NCI-H345 (cell line): Measurements from ENCODE around the gene AMOTL1.
"Not testable (repeated sequence)": the region's sequence is repeated elsewhere in the genome, so short reads cannot be mapped to it uniquely, and the experiment has no call there.

ENCODE experiments used
- DNase-seq: peaks from one replicate; lab custom pipeline; 2025; lab: John Stamatoyannopoulos, UW

AMOTL1 gene

DNA sequence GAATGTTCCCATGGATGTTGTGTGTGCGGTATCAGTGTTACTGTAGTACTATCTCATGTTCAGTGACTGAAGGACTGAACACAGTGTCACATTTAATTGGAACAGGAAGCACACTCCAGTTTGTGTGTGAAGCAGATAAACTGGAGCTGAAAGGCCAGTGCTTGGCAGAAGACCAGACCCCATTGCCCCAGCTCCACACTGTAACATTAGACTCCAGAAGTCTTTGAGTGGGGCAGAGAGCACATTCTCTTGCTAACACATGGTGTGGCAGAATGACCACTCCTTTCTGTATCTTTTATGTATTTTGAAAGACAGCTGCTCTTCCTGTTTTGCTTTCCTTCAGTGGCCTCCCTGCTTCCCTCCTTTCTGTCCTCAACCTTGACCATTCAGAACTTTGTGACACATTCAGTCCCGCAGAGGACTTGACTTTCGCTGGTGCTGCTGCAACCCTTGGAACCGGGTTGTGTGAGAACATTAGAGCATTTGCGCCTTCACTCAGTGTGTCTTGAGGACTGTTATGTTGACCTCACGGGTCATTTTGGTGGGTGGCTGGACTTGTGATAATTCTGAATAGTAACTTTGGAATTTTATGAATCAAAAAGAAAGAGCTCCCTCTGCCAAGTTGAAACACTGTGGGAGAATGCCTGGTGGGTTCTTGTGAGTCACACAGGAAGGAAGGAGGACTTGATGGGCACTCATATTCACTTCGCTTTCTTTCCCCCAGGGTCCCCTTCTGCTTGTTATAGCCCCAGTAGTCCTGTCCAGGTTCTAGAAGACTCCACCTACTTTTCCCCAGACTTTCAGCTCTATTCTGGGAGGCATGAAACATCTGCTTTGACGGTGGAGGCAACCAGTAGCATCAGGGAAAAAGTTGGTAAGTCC, 26.4 kb downstream of the AMOTL1 start:
- DNase-seq: no peak

- no peak for DNase-seq
Observed at GRCh38 chr11:94795476-94796189, 27.5 kb downstream of the AMOTL1 start.

- no peak for DNase-seq
Observed at GRCh38 chr11:94796190-94796580, 28.0 kb downstream of the AMOTL1 start.

DNA sequence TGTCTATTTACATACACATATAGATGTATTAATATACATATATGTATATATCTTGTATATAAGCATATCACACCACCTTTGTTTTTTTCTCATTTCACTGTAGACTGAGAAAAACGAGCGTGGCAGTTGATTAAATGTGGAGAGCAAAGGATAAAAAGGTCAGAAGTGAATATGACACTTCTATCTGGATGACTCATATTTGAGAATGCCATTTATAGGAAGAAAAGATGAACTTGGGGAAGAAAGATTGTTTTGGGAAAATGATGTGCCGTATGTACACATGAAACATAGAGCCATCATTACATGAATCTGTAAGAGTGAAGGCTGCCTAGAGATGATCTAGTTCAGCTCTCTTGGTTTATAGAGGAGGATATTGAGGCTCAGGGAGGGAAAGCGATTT, 28.7 kb downstream of the AMOTL1 start:
- DNase-seq: no peak

GRCh38 chr11:94799726-94800125, 31.6 kb downstream of the AMOTL1 start:
- no peak for DNase-seq

GRCh38 chr11:94800414-94800813, 32.3 kb downstream of the AMOTL1 start:
- no peak for DNase-seq

DNA sequence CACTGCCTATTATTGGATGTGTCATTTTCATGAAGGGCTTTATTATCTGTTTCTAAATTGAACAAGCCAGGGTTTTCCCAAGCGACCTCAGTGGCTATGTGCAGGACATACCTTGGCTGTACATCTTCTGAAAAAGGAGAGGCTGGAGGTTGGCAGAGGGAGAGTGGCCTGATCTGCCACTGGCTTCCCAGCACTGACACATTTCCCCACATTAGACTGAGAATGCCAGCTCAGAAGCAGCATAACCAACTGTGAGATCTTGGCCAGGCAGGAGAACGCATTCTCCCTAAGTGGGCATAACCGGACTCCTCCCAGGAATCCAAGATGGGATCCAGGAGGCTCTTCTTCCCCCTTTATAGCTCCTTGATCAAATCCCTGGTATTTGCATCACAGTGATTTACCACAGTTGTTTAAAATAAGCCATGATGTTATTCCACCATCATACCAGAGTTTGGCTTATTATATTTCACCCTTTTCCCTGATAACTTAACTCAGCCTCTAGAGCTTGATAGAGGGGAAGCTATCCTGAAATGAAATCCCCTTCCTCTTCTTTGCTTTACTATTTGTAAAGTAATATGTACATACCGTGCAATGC, 33.8 kb downstream of the AMOTL1 start:
- no peak for DNase-seq

DNA sequence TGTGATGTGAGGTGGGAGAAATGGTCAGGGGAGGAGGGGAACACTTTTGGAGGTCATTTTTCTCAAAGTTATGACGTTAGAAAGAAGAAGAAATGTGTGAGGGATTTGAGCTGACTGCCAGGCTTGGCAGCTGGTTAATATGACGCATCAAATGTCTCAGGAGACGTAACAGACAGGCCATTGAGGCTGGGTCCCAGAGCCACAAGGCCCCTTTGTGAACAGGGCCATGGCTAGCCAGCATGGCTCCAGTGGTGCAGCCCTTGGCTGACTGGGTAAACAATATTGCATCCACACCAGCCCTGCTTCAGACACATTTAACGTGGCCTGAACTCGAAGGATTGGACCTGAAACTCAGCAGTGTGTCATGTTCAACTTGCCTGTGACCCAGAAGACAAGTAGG, 34.3 kb downstream of the AMOTL1 start:
- no peak for DNase-seq

GRCh38 chr11:94803491-94803890, 35.3 kb downstream of the AMOTL1 start:
- DNase-seq: no peak

- no peak for DNase-seq
Observed at GRCh38 chr11:94804874-94805273, 36.7 kb downstream of the AMOTL1 start.

- DNase-seq: no peak
Observed at GRCh38 chr11:94806014-94806413, 37.9 kb downstream of the AMOTL1 start.

DNA sequence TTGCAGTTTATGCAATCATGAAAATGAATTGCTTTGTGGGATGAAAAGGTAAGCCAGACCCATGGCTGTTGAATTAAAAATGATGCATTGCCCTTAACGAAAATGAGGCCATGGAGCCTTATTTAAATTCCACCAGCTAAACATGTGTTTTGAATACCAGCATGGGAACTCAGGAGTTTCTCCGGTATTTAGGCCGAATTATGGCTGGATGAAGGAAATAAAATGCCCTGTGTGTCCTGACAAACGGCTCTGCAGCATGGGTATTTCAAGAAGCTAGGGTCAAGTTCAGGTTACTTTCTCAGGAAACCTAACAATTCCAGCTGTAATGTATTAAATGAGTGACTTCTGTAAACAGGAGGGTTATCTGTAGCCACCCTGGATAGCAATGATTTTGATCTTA, 38.3 kb downstream of the AMOTL1 start:
- DNase-seq: no peak

GRCh38 chr11:94809251-94809650, 41.1 kb downstream of the AMOTL1 start:
- DNase-seq: no peak

- DNase-seq: not testable (repeated sequence)
Observed at GRCh38 chr11:94812724-94813720, 44.9 kb downstream of the AMOTL1 start.

DNA sequence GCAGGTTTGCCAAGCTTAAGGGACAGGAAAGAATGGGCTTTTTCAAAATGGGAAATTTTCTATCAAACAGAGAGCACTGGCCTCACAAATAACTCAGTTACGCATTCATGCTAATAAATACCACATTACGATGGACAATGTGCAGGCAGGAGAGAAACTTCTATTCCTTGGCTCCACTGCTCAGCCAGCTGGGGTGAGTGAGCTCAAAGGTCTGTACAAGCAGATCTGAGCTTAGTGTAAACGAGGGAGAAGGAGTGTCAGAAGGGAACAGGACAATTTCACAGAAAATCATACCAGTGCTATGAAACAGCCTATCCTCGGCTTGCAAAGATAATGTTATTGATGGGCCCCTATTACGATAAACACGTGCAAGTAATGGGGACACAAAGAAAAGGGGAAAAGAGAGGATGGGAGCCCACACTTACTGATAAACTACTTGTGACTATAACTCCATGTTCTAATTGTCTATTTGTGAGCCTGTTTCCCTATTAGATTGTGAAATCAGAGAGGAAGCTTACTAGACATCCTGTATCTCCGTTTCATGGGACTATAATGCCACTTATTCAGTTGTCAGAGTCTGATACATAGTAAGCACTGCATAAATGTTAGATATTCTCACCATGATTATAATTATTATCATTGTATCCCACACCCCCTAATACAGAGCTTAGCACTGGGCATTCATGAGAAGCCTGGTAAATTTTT, 46.3 kb downstream of the AMOTL1 start:
- DNase-seq: no peak

DNA sequence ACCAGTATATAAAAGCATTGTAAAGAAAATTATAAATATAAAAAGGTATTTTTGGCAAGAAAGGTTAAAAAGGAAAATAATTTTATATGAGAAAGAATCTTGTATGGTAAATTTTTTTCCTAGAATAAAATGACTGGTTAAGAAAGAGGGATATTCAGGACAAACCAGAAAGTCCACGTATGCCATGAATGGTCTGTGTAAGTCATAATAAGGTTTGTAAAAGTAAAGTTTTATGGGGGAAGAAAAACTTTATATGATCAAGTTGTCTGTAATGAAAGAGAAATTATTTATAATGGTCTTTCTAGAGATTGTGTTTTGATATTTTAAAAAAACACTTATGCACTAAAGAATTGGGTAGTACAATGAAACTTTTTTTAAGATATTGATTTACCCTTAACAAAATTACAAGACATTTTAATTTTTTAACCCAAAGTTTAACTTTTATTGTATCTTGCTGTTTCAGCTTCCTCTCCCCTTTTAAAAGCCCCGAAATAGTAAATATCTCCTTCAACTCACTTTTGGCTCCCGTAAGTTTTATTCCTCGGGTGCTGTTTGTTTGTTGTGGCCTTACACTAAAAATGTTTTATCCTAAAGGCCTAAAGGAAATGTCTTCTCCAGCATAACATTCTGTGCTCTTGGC, 47.7 kb downstream of the AMOTL1 start:
- no peak for DNase-seq

GRCh38 chr11:94820480-94820879, 52.3 kb downstream of the AMOTL1 start:
- DNase-seq: no peak

- no peak for DNase-seq
Observed at GRCh38 chr11:94821439-94821838, 53.3 kb downstream of the AMOTL1 start.

DNA sequence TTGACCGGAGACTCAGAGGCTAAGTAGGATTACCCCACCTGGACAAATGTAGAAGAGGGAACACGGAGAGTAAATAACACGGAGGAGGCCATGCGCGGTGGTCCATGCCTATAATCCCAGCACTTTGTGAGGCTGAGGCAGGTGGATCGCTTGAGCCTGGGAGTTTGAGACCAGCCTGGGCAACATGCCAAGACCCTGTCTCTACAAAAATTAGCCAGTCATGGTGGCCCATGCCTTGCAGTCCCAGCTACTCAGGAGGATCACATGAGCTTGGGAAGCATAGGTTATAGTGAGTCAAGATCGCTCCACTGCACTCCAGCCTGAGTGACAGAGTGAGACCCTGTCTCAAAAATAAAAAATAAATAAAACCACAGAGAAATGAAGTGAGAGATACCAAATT, 53.9 kb downstream of the AMOTL1 start:
- DNase-seq: no peak

- no peak for DNase-seq
Observed at GRCh38 chr11:94823102-94823732, 55.1 kb downstream of the AMOTL1 start.
